ENCODE data around the gene ANAPC4. TPM values are rescaled to one million over a fixed set of nuclear protein-coding genes. Genes with fewer than 3 reads are reported as not detected.
A peak's percentile ranks its signal among the peaks of the same experiment; 100 is the strongest.
"Not testable (repeated sequence)": the region's sequence is repeated elsewhere in the genome, so short reads cannot be mapped to it uniquely, and the experiment has no call there.

ANAPC4 gene
- total and polyA plus RNA-seq, 4 donors, result 25.3 to 56.3 (median 35.2) TPM

DNA sequence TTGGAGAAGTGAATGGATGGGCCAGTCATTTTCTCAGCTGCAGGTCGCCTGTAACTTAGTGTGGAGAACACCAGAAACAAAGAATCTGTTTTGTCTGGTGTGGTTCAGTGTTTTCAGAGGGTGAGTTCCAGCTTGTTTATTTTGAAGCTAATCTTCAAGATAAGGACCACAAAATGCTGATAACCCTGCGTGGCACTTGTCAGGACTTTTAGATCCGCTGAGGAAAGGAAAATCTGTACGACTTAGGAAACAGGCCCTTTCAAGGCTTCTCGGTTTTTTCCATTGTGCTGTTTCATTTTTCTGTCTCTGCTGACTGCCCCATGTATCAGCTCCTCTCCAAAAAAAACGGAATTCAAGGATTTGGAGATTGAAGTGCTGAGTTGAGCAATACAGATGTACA lies 8.7 kb upstream of the ANAPC4 start:
- H3K4me1 ChIP-seq (ENCODE audit: control insufficient read depth in 1 of 2, insufficient read depth in 2 of 2, low read length in 2 of 2), result no peaks in the 10 kb centered on the region
- H3K9me3 ChIP-seq (ENCODE audit: control insufficient read depth, low read length), result no peaks in the 10 kb centered on the region
- no peak overlapping the region for H3K4me3 ChIP-seq (ENCODE audit: low read length in 2 of 2)
- 63 to 64% methylated on average over 6 of the region's 6 CpGs for WGBS, 2 donors
- H3K27ac ChIP-seq (ENCODE audit: low read depth in 1 of 2, low read length in 2 of 2), result no peak overlapping the region
- peaks cover 0 to 4% of the 10 kb centered on the region in 2 donors for H3K36me3 ChIP-seq (ENCODE audit: control insufficient read depth in 1 of 2, insufficient read depth in 2 of 2, low read length in 1 of 2)
- no peak for DNase-seq
- intact Hi-C loops (cut with DNase I), result no loop called here
- no peaks in the 10 kb centered on the region for H3K27me3 ChIP-seq (ENCODE audit: control insufficient read depth in 1 of 2, insufficient read depth in 2 of 2, low read length in 1 of 2)
- no peak for ATAC-seq (ENCODE audit: low FRiP score)

DNA sequence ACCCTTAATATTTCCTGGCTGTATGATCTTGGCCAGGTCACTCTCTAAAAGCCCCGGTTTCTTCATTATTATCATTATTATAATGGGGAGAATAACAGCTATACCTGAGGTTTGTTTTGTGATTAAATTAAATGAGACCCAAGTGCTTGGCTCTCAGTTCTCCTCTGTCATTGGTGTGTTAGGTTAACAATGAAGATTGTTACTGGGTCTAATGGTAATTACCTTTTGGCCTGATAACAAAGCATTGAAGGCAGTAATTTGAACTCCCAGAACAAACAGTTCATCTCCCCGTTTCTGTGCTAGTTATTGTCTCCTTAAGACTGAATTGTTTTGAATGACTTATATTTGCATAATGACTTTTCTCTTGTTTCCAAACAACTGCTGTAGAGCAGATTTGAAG lies 6.8 kb upstream of the ANAPC4 start:
- Histone ChIP-seq H3K4me3 (ENCODE audit: low read length in 2 of 2) (no peak overlapping the region), H3K9me3 (ENCODE audit: control insufficient read depth, low read length) (no peaks in the 10 kb centered on the region), H3K27me3 (ENCODE audit: control insufficient read depth in 1 of 2, insufficient read depth in 2 of 2, low read length in 1 of 2) (no peaks in the 10 kb centered on the region), H3K27ac (ENCODE audit: low read depth in 1 of 2, low read length in 2 of 2) (no peak overlapping the region), H3K36me3 (ENCODE audit: control insufficient read depth in 1 of 2, insufficient read depth in 2 of 2, low read length in 1 of 2) (peaks cover 0 to 4% of the 10 kb centered on the region in 2 donors), H3K4me1 (ENCODE audit: control insufficient read depth in 1 of 2, insufficient read depth in 2 of 2, low read length in 2 of 2) (no peaks in the 10 kb centered on the region)
- intact Hi-C loops (cut with DNase I), result loop anchor here in 1 of 2 donors (10.0 kb wide), 1 partner anchor 55 kb away; the partner anchor contains the start of gene ZCCHC4
- no peak for DNase-seq
- no peak for ATAC-seq (ENCODE audit: low FRiP score)
- 66 to 72% methylated on average over 2 of the region's 2 CpGs for WGBS, 2 donors

DNA sequence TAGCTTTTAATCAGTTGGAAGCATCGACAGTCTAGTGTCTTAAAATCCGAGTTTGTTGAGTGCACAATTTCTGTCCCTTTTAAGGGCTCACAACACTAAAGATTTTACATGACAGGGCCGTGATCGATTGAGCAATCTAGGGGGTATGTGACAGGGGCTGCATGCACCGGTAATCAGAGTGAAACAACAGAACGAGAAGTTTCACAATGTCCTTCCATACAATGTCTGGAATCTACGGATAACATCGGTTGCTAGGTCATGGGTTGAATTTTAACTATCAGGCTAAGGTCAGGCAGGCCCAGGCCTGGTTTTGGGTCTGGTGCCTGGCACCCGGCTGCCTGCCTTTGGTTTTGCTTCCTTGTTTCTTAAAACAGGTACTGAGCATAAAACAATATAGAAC lies 4.5 kb upstream of the ANAPC4 start:
- DNase-seq; H3K4me1 ChIP-seq (ENCODE audit: control insufficient read depth in 1 of 2, insufficient read depth in 2 of 2, low read length in 2 of 2); H3K27me3 ChIP-seq (ENCODE audit: control insufficient read depth in 1 of 2, insufficient read depth in 2 of 2, low read length in 1 of 2); H3K36me3 ChIP-seq (ENCODE audit: control insufficient read depth in 1 of 2, insufficient read depth in 2 of 2, low read length in 1 of 2); H3K4me3 ChIP-seq (ENCODE audit: low read length in 2 of 2); H3K9me3 ChIP-seq (ENCODE audit: control insufficient read depth, low read length); ATAC-seq (ENCODE audit: low FRiP score); H3K27ac ChIP-seq (ENCODE audit: low read depth in 1 of 2, low read length in 2 of 2): not testable (repeated sequence)
- 89 to 93% methylated on average over 9 of the region's 9 CpGs for WGBS, 2 donors
- intact Hi-C loops (cut with DNase I), result loop anchor here in 1 of 2 donors (10.0 kb wide), 1 partner anchor 58 kb away; the partner anchor contains the start of gene ZCCHC4

DNA sequence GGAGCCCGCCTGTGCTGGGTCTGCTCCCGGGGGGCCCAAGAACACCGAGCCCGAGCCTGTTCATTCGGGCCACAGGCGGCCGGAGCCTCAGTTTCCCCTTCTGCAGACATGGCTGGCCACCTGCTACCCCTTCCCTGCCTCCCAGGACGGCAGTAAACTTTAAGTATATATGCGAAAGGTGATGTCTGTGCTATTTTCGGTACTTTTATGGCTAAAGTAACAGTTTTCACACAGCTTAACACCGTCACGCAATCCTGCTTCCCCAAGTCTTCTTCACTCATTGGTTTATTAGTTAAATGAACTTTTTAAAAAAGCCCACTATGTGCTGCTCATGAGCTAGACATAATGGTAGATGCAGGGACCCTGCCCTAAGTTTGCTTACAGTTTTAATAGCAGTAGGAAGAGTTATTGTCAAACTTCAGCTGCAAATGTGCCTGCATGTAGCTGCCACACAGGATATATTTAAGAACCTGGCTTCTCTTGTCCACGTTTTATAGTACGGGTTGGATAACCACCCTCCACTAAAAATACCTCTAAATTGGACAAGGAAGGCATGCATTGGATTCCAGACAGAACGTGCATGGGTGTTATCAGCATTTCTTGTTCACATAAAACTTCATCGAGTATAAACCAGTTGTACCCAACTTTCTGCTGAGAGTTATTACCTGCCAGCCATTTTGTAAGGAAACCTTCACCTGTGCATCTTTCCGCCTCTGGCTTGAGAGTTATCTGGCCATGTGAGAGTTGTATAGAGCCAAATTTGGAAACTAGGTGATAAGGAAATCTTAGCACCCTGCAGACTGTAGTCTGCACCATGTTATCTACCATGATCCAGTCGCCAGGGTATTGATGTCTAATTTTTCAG lies 741 bp downstream of the ANAPC4 start:
- ATAC-seq (ENCODE audit: low FRiP score) (no peak), DNase-seq (no peak)
- peak overlapping the region in 1 of 2 donors; percentile 25 for H3K27ac ChIP-seq (ENCODE audit: low read depth in 1 of 2, low read length in 2 of 2)
- 11 to 15% methylated on average over 18 of the region's 18 CpGs for WGBS, 2 donors
- H3K36me3 ChIP-seq (ENCODE audit: control insufficient read depth in 1 of 2, insufficient read depth in 2 of 2, low read length in 1 of 2), result no peaks in the 10 kb centered on the region
- H3K4me1 ChIP-seq (ENCODE audit: control insufficient read depth in 1 of 2, insufficient read depth in 2 of 2, low read length in 2 of 2), result peaks cover 0 to 3% of the 10 kb centered on the region in 2 donors
- peak overlapping the region; percentile 88 to 95 for H3K4me3 ChIP-seq (ENCODE audit: low read length in 2 of 2)
- intact Hi-C loops (cut with DNase I), result loop anchor here (5.0 to 10.0 kb wide), 2 partner anchors 63 to 66 kb away; partner anchors contain the start of gene ZCCHC4 (in 2 of the 2)
- no peaks in the 10 kb centered on the region for H3K9me3 ChIP-seq (ENCODE audit: control insufficient read depth, low read length)
- H3K27me3 ChIP-seq (ENCODE audit: control insufficient read depth in 1 of 2, insufficient read depth in 2 of 2, low read length in 1 of 2), result no peaks in the 10 kb centered on the region

DNA sequence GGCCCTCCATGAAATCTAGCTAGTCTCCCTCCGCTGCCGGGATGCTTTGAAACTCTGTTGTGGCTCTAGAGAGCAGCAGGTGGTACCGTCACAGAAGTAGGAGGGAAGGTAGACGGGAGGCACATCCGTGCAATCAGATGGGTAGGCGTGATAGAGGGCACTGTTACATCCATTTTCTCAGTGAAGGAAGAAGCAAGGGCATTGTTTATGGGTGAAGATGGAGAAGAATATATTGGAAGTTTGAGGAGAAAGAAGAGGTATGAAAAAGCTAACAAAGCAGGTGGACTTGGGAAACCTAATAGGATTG lies 1.3 kb downstream of the ANAPC4 start:
- Histone ChIP-seq H3K4me1 (ENCODE audit: control insufficient read depth in 1 of 2, insufficient read depth in 2 of 2, low read length in 2 of 2) (peaks cover 0 to 3% of the 10 kb centered on the region in 2 donors), H3K36me3 (ENCODE audit: control insufficient read depth in 1 of 2, insufficient read depth in 2 of 2, low read length in 1 of 2) (no peaks in the 10 kb centered on the region), H3K27me3 (ENCODE audit: control insufficient read depth in 1 of 2, insufficient read depth in 2 of 2, low read length in 1 of 2) (no peaks in the 10 kb centered on the region), H3K27ac (ENCODE audit: low read depth in 1 of 2, low read length in 2 of 2) (no peak overlapping the region), H3K4me3 (ENCODE audit: low read length in 2 of 2) (peak overlapping the region; percentile 88 to 95), H3K9me3 (ENCODE audit: control insufficient read depth, low read length) (no peaks in the 10 kb centered on the region)
- intact Hi-C loops (cut with DNase I), result loop anchor here (5.0 to 10.0 kb wide), 2 partner anchors 64 to 66 kb away; partner anchors contain the start of gene ZCCHC4 (in 2 of the 2)
- 86 to 88% methylated on average over 6 of the region's 6 CpGs for WGBS, 2 donors
- DNase-seq (no peak), ATAC-seq (ENCODE audit: low FRiP score) (no peak)

DNA sequence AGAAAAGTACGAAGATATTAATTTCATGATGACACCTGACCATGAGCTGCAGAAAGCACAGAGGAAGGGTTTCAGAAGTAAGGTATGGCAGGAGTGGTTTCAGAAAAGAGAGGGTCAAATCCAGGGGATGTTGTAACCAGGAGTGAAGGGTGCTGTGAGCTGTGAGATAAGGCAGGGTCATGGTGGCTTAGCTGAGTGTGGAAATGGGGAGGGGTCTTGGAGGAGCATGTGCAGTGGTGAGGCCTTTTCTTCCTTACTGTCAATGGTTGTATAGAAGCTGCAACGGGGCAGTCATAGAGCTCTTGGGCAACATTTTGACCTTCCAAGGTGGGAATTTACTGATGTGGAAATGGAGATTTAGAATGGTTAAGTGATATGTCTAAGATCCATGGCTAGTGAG lies 2.5 kb downstream of the ANAPC4 start:
- Histone ChIP-seq H3K4me1 (ENCODE audit: control insufficient read depth in 1 of 2, insufficient read depth in 2 of 2, low read length in 2 of 2) (peaks cover 0 to 3% of the 10 kb centered on the region in 2 donors), H3K27me3 (ENCODE audit: control insufficient read depth in 1 of 2, insufficient read depth in 2 of 2, low read length in 1 of 2) (no peaks in the 10 kb centered on the region), H3K9me3 (ENCODE audit: control insufficient read depth, low read length) (no peaks in the 10 kb centered on the region), H3K36me3 (ENCODE audit: control insufficient read depth in 1 of 2, insufficient read depth in 2 of 2, low read length in 1 of 2) (no peaks in the 10 kb centered on the region), H3K4me3 (ENCODE audit: low read length in 2 of 2) (no peak overlapping the region), H3K27ac (ENCODE audit: low read depth in 1 of 2, low read length in 2 of 2) (peak overlapping the region in 1 of 2 donors; percentile 18)
- intact Hi-C loops (cut with DNase I), result loop anchor here (5.0 to 10.0 kb wide), 2 partner anchors 65 to 67 kb away; partner anchors contain the start of gene ZCCHC4 (in 2 of the 2)
- whole genome bisulfite sequencing, 2 donors, result 87 to 90% methylated on average over 2 of the region's 2 CpGs
- DNase-seq, result no peak
- no peak for ATAC-seq (ENCODE audit: low FRiP score)

DNA sequence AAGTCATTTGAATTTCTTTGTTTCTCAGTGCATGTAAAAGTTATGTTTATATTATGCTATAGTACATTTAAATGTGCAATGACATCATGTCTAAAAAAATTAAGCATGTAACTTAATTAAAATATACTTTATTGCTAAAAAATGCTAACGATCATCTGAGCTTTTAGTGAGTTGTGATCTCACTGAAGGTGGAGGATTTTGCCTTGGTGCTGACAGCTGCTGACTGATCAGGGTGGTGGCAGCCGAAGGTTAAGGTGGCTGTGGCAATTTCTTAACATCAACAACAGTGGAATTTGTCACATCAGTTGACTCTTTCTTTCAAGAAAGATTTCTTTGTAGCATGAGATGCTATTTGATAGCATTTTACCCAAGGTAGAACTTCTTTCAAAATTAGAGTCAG lies 6.6 kb downstream of the ANAPC4 start:
- DNase-seq, result no peak
- no peak for ATAC-seq (ENCODE audit: low FRiP score)
- Histone ChIP-seq H3K9me3 (ENCODE audit: control insufficient read depth, low read length) (no peaks in the 10 kb centered on the region), H3K4me1 (ENCODE audit: control insufficient read depth in 1 of 2, insufficient read depth in 2 of 2, low read length in 2 of 2) (no peaks in the 10 kb centered on the region), H3K27ac (ENCODE audit: low read depth in 1 of 2, low read length in 2 of 2) (no peak overlapping the region), H3K27me3 (ENCODE audit: control insufficient read depth in 1 of 2, insufficient read depth in 2 of 2, low read length in 1 of 2) (no peaks in the 10 kb centered on the region), H3K4me3 (ENCODE audit: low read length in 2 of 2) (no peak overlapping the region), H3K36me3 (ENCODE audit: control insufficient read depth in 1 of 2, insufficient read depth in 2 of 2, low read length in 1 of 2) (peaks cover 0 to 2% of the 10 kb centered on the region in 2 donors)
- intact Hi-C loops (cut with DNase I), result no loop called here
- WGBS, 2 donors, result 69 to 81% methylated on average over 2 of the region's 2 CpGs

DNA sequence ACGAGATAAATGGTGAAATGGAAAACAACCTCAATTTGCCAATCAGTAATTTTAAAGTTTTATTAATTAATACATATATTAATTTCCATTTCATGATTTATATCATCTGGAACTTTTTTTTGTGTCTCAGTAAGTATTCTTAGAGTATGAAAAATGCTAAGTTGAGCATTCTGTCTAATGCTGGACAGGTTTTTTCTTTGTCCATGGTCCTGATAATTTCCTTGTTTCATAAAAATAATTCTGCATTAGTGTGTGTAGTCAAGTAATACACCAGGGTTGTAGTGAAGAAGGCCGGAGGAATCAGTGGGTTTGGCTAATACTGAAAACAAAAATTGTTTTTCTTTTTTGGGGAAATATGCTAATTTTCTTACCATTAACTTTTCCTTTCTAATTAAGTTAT lies 9.9 kb downstream of the ANAPC4 start:
- Histone ChIP-seq H3K27ac (ENCODE audit: low read depth in 1 of 2, low read length in 2 of 2) (no peak overlapping the region), H3K9me3 (ENCODE audit: control insufficient read depth, low read length) (no peaks in the 10 kb centered on the region), H3K27me3 (ENCODE audit: control insufficient read depth in 1 of 2, insufficient read depth in 2 of 2, low read length in 1 of 2) (no peaks in the 10 kb centered on the region), H3K4me3 (ENCODE audit: low read length in 2 of 2) (no peak overlapping the region), H3K36me3 (ENCODE audit: control insufficient read depth in 1 of 2, insufficient read depth in 2 of 2, low read length in 1 of 2) (peaks cover 5% of the 10 kb centered on the region in 2 donors), H3K4me1 (ENCODE audit: control insufficient read depth in 1 of 2, insufficient read depth in 2 of 2, low read length in 2 of 2) (no peaks in the 10 kb centered on the region)
- DNase-seq (no peak), ATAC-seq (ENCODE audit: low FRiP score) (no peak)
- intact Hi-C loops (cut with DNase I), result no loop called here
- WGBS, 2 donors, result 81 to 84% methylated on average over 2 of the region's 2 CpGs

DNA sequence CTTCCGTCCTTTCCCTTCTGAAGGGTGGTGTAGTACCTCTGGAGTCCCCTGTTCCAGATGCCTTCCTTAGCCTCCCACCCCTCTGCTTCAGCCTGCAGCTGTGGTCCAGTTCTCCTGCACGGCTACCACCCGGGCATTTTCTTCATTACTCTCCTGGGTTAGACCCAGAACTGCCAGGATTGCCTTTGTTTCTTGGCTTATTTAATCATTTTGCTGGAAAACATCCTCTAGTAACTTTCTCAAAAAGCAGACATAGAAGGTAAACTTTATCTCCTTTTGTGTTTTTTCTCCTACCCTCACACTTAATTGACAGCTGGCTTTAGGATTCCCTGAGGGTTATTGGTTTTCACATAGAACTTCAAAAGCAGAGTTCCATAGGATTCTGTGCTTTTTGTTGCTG lies 20.2 kb downstream of the ANAPC4 start:
- intact Hi-C loops (cut with DNase I), result no loop called here
- Histone ChIP-seq H3K27me3 (ENCODE audit: control insufficient read depth in 1 of 2, insufficient read depth in 2 of 2, low read length in 1 of 2) (no peaks in the 10 kb centered on the region), H3K4me3 (ENCODE audit: low read length in 2 of 2) (no peak overlapping the region), H3K4me1 (ENCODE audit: control insufficient read depth in 1 of 2, insufficient read depth in 2 of 2, low read length in 2 of 2) (no peaks in the 10 kb centered on the region), H3K36me3 (ENCODE audit: control insufficient read depth in 1 of 2, insufficient read depth in 2 of 2, low read length in 1 of 2) (peaks cover 8 to 10% of the 10 kb centered on the region in 2 donors), H3K9me3 (ENCODE audit: control insufficient read depth, low read length) (no peaks in the 10 kb centered on the region), H3K27ac (ENCODE audit: low read depth in 1 of 2, low read length in 2 of 2) (no peak overlapping the region)
- DNase-seq, result no peak
- WGBS, 2 donors, result 98% methylated on average over 3 of the region's 3 CpGs
- no peak for ATAC-seq (ENCODE audit: low FRiP score)

Measured in aorta (tissue), 5 donors.